ENCODE results near the gene SDHA.

Gene SDHA

GRCh38 chr5:217494-218456 lies at the start of gene SDHA, which contains the start of gene CCDC127:
Gene SDHA (plus strand): TSS chr5:218320. CDS start chr5:218356, 36 bp downstream.
Gene CCDC127 (minus strand): TSS chr5:218153. CDS start chr5:216849, 1,304 bp downstream.
- DNase-seq, result peak; percentile 73

- DNase-seq, result no peak
These were observed 48.9 kb upstream of the SDHA start for GRCh38 chr5:169071-169727.

- DNase-seq, result no peak
These were observed 48.4 kb upstream of the SDHA start for GRCh38 chr5:169728-170094.

- no peak for DNase-seq
These were observed 46.9 kb upstream of the SDHA start for GRCh38 chr5:170971-171800.

- DNase-seq, result no peak
These were observed 46.3 kb upstream of the SDHA start for GRCh38 chr5:171801-172331.

GRCh38 chr5:172421-172820 lies 45.7 kb upstream of the SDHA start:
- DNase-seq, result no peak

- no peak for DNase-seq
These were observed 45.3 kb upstream of the SDHA start for GRCh38 chr5:172841-173251.

GRCh38 chr5:173392-174290 lies 44.5 kb upstream of the SDHA start:
- no peak for DNase-seq

- no peak for DNase-seq
These were observed 43.9 kb upstream of the SDHA start for GRCh38 chr5:174291-174600.

GRCh38 chr5:174876-175465 lies 43.1 kb upstream of the SDHA start:
- DNase-seq, result no peak

GRCh38 chr5:176296-176823 lies 41.8 kb upstream of the SDHA start:
- DNase-seq, result no peak

- no peak for DNase-seq
These were observed 40.0 kb upstream of the SDHA start for GRCh38 chr5:178110-178509.

GRCh38 chr5:179401-179800 lies 38.7 kb upstream of the SDHA start:
- DNase-seq, result no peak

- DNase-seq, result no peak
These were observed 37.7 kb upstream of the SDHA start for GRCh38 chr5:180286-180918.

GRCh38 chr5:181160-181559 lies 37.0 kb upstream of the SDHA start:
- DNase-seq, result no peak

- DNase-seq, result no peak
These were observed 36.6 kb upstream of the SDHA start for GRCh38 chr5:181566-181965.

- DNase-seq, result no peak
These were observed 36.0 kb upstream of the SDHA start for GRCh38 chr5:182126-182525.

- DNase-seq, result no peak
These were observed 33.6 kb upstream of the SDHA start for GRCh38 chr5:184471-184870.

GRCh38 chr5:185095-186070 lies 32.7 kb upstream of the SDHA start:
- no peak for DNase-seq
